ENCODE measurements around the gene ZSCAN29.

DNA sequence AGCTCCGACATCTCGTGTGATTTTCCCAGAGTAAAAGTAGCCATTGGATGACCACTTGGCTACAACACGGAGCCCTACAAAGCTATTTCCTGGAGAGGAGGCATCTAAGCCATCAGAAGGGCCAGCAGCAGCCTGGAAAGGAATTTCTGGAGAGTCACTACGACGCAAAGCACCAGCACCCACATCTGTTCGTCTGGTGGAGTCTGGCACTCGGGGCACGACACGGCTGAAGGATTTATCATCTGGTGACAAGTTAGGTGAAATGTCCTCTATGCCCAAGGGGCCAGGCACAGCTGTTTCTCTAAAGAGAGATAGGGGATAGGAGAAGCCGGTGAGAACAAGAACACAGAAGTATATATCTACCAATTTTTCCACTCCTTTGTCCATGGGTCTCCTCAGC lies 49.6 kb upstream of the ZSCAN29 start:
- TF ChIP-seq JUND (IDR thresholded peaks at IDR 0.05) (no peak), POLR2AphosphoS5 (IDR thresholded peaks at IDR 0.05; ENCODE audit: low read depth, low read length) (no peak), FOXJ3 (CRISPR knock-in tag; IDR thresholded peaks at IDR 0.05) (no peak), RAD21 (IDR thresholded peaks at IDR 0.05; ENCODE audit: low read length) (no peak)
- TF ChIP-seq, protein P1, sequence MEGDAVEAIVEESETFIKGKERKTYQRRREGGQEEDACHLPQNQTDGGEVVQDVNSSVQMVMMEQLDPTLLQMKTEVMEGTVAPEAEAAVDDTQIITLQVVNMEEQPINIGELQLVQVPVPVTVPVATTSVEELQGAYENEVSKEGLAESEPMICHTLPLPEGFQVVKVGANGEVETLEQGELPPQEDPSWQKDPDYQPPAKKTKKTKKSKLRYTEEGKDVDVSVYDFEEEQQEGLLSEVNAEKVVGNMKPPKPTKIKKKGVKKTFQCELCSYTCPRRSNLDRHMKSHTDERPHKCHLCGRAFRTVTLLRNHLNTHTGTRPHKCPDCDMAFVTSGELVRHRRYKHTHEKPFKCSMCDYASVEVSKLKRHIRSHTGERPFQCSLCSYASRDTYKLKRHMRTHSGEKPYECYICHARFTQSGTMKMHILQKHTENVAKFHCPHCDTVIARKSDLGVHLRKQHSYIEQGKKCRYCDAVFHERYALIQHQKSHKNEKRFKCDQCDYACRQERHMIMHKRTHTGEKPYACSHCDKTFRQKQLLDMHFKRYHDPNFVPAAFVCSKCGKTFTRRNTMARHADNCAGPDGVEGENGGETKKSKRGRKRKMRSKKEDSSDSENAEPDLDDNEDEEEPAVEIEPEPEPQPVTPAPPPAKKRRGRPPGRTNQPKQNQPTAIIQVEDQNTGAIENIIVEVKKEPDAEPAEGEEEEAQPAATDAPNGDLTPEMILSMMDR (IDR thresholded peaks at IDR 0.05) = no peak
